HL-60 (cell line): ENCODE data around the gene PFDN6.
A peak's percentile ranks its signal among the peaks of the same experiment; 100 is the strongest.

Experiments
- DNase-seq, 2 experiments: peaks; one replicate each; pipeline ENCODE4 v3.0.0-alpha.2; 2010 to 2020; ENCODE audit warnings: low read depth in 1 of 2, low spot score in 1 of 2
- H3K27ac ChIP-seq: fragments of 250-450 bp; sonication (Bioruptor Pico); replicated peaks from 2 replicates; pipeline ENCODE4 v1.5.1; 2020; ENCODE audit warnings: mild to moderate bottlenecking, moderate library complexity
- H3K27me3 ChIP-seq: fragments of 250-450 bp; sonication (Bioruptor Pico); 2 replicates; pipeline ENCODE4 v1.5.1; 2021; ENCODE audit warnings: mild to moderate bottlenecking, moderate library complexity; ENCODE audit not compliant: insufficient read depth, poor library complexity, severe bottlenecking
- H3K4me3 ChIP-seq: replicated peaks from 2 replicates; pipeline ENCODE4 v1.5.1; 2011; ENCODE audit warnings: mild to moderate bottlenecking, control low read depth, low read length; ENCODE audit not compliant: insufficient read depth
- CTCF ChIP-seq: IDR thresholded peaks from one replicate; pipeline ENCODE4 v1.5.1; 2011; ENCODE audit warnings: low read length, control low read depth, inconsistent platforms; ENCODE audit not compliant: insufficient read depth
- GABPA ChIP-seq: IDR thresholded peaks from 2 replicates; pipeline ENCODE4 v1.6.1; 2012; ENCODE audit warnings: low read depth
- POLR2AphosphoS5 ChIP-seq: IDR thresholded peaks from 2 replicates; pipeline ENCODE4 v1.6.1; 2012; ENCODE audit warnings: low read depth
- REST ChIP-seq: IDR thresholded peaks from 2 replicates; pipeline ENCODE4 v1.6.1; 2012; ENCODE audit warnings: low read depth; ENCODE audit not compliant: insufficient replicate concordance
- SPI1 ChIP-seq: IDR thresholded peaks from 2 replicates; pipeline ENCODE4 v1.6.1; 2012; ENCODE audit warnings: low read depth, mild to moderate bottlenecking, borderline replicate concordance

PFDN6 gene

GRCh38 chr6:33321227-33321626 lies 31.8 kb downstream of the PFDN6 start:
- H3K4me3 ChIP-seq: no peak overlapping the region
- TF ChIP-seq SPI1: no peak
- TF ChIP-seq CTCF: no peak
- TF ChIP-seq REST: no peak
- TF ChIP-seq GABPA: no peak
- TF ChIP-seq POLR2AphosphoS5: no peak
- no peaks in the 10 kb centered on the region for H3K27me3 ChIP-seq
- H3K27ac ChIP-seq: no peak overlapping the region; the same call in 1 of the 2 replicates
- no peak for DNase-seq

- no peak for TF ChIP-seq SPI1
- no peak for TF ChIP-seq POLR2AphosphoS5
- no peak for TF ChIP-seq GABPA
- no peak for TF ChIP-seq REST
- no peak for TF ChIP-seq CTCF
- H3K4me3 ChIP-seq: peak overlapping the region; percentile 58
- H3K27me3 ChIP-seq: no peaks in the 10 kb centered on the region
- no peak for DNase-seq
- H3K27ac ChIP-seq: peak overlapping the region; percentile 86
Measured at GRCh38 chr6:33323623-33323948, 34.2 kb downstream of the PFDN6 start.

GRCh38 chr6:33324125-33324524 lies 34.7 kb downstream of the PFDN6 start:
- H3K4me3 ChIP-seq: peak overlapping the region; percentile 58
- H3K27ac ChIP-seq: peak overlapping the region; percentile 86
- peak; percentile 76 for TF ChIP-seq SPI1
- no peak for TF ChIP-seq CTCF
- no peaks in the 10 kb centered on the region for H3K27me3 ChIP-seq
- DNase-seq: peak in 1 of 2 experiments; percentile 31

GRCh38 chr6:33329058-33329457 lies 39.7 kb downstream of the PFDN6 start:
- no peak for DNase-seq
- Histone ChIP-seq H3K27me3 (no peaks in the 10 kb centered on the region), H3K27ac (no peak overlapping the region), H3K4me3 (no peak overlapping the region)
- TF ChIP-seq POLR2AphosphoS5 (no peak), REST (no peak), CTCF (no peak), SPI1 (no peak), GABPA (no peak)
